ENCODE results near the gene SCRT2.

- TF ChIP-seq, protein P1, sequence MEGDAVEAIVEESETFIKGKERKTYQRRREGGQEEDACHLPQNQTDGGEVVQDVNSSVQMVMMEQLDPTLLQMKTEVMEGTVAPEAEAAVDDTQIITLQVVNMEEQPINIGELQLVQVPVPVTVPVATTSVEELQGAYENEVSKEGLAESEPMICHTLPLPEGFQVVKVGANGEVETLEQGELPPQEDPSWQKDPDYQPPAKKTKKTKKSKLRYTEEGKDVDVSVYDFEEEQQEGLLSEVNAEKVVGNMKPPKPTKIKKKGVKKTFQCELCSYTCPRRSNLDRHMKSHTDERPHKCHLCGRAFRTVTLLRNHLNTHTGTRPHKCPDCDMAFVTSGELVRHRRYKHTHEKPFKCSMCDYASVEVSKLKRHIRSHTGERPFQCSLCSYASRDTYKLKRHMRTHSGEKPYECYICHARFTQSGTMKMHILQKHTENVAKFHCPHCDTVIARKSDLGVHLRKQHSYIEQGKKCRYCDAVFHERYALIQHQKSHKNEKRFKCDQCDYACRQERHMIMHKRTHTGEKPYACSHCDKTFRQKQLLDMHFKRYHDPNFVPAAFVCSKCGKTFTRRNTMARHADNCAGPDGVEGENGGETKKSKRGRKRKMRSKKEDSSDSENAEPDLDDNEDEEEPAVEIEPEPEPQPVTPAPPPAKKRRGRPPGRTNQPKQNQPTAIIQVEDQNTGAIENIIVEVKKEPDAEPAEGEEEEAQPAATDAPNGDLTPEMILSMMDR (IDR thresholded peaks at IDR 0.05) = no peak
- TF ChIP-seq POLR2AphosphoS5 (IDR thresholded peaks at IDR 0.05) = no peak
- no peak for TF ChIP-seq EP300 (IDR thresholded peaks at IDR 0.05)
Observed at GRCh38 chr20:662277-663192, 13.1 kb downstream of the SCRT2 start.

Measured in esophagus muscularis mucosa (tissue), 4 donors.